Spleen (tissue), 13 donors: ENCODE results near the gene IL10. TPM values are rescaled to one million over a fixed set of nuclear protein-coding genes. Genes with fewer than 3 reads are reported as not detected.

Source experiments
- DNase-seq: peaks from one replicate; pipeline ENCODE4 v3.0.0-alpha.2; 2020
- H3K27ac ChIP-seq, 8 donors: fragments of 200-600 bp; sonication (generic) in 7 of 8; 1 replicate in 4 of 8; 2 replicates in 4 of 8; pipeline versions ENCODE4 v1.5.0 to v1.8.0; 2016 to 2021; ENCODE audit warnings: inconsistent platforms in 4 of 8, mild to moderate bottlenecking in 4 of 8, moderate library complexity in 1 of 8
- H3K27me3 ChIP-seq, 7 donors: fragments of 200-600 bp; sonication (generic) in 6 of 7; replicated peaks in 1 of 7; 1 replicate in 4 of 7; 2 replicates in 3 of 7; pipeline versions ENCODE4 v1.5.0 to v1.8.0; 2016 to 2021; ENCODE audit warnings: inconsistent platforms in 3 of 7, mild to moderate bottlenecking in 1 of 7
- H3K36me3 ChIP-seq, 6 donors: fragments of 200-600 bp; sonication (generic) in 5 of 6; 1 replicate in 4 of 6; 2 replicates in 2 of 6; pipeline versions ENCODE4 v1.5.0 to v1.8.0; 2016 to 2021; ENCODE audit warnings: inconsistent platforms in 2 of 6
- H3K4me1 ChIP-seq, 6 donors: fragments of 200-600 bp; sonication (generic) in 5 of 6; 1 replicate in 3 of 6; 2 replicates in 3 of 6; pipeline versions ENCODE4 v1.5.0 to v1.8.0; 2016 to 2021; ENCODE audit warnings: inconsistent platforms in 3 of 6
- H3K4me3 ChIP-seq, 8 donors: fragments of 200-600 bp; sonication (generic) in 7 of 8; 1 replicate in 4 of 8; 2 replicates in 4 of 8; pipeline versions ENCODE4 v1.5.0 to v1.8.0; 2016 to 2021; ENCODE audit warnings: inconsistent platforms in 4 of 8, mild to moderate bottlenecking in 4 of 8, moderate library complexity in 2 of 8
- H3K9me3 ChIP-seq, 8 donors: fragments of 200-600 bp; sonication (generic) in 7 of 8; 1 replicate in 4 of 8; 2 replicates in 4 of 8; pipeline versions ENCODE4 v1.5.0 to v1.8.0; 2016 to 2021; ENCODE audit warnings: inconsistent platforms in 4 of 8
- CTCF ChIP-seq, 11 experiments: fragments of 200-600 bp in 7 of 11; fragments of 450-650 bp in 4 of 11; sonication (generic) in 4 of 11; IDR thresholded peaks in 8 of 11; conservative IDR thresholded peaks in 3 of 11; 1 replicate in 7 of 11; 2 replicates in 4 of 11; pipeline versions ENCODE4 v1.4.0 to v1.8.0; 2016 to 2021; ENCODE audit warnings: antibody characterized with exemption in 11 of 11, inconsistent platforms in 4 of 11, mild to moderate bottlenecking in 1 of 11
- POLR2A ChIP-seq, 3 donors: fragments of 450-650 bp; IDR thresholded peaks; one replicate each; pipeline ENCODE4 v1.5.1; 2017; ENCODE audit warnings: antibody characterized with exemption in 3 of 3, mild to moderate bottlenecking in 1 of 3
- POLR2AphosphoS5 ChIP-seq, 3 donors: sonication (generic); formaldehyde crosslinking; IDR thresholded peaks; one replicate each; pipeline ENCODE4 v1.5.1; 2017; ENCODE audit warnings: antibody characterized with exemption in 3 of 3
- WGBS, 5 donors: extraction: QIAGEN DNeasy Blood & Tissue Kit in 3 of 5; methylation state at CpG; one replicate each; pipeline versions ENCODE4 v1.1.5 to v1.1.7; 2013 to 2018; 5-methylcytosine and 5-hydroxymethylcytosine counted together
- intact Hi-C: fragments of 100-400 bp; cut with DNase I; formaldehyde crosslinking; loops from one replicate; pipeline ENCODE4 v1.15.0; 2023; ENCODE audit warnings: low total_unique reads
- long read RNA-seq, 2 donors: transcript quantifications; one replicate each; lab custom pipeline, GENCODE V29; 2026
- polyA plus RNA-seq, 3 donors: library from polyadenylated mRNA; stranded (reverse); fragments of 200-250 nt; gene quantifications; one replicate each; pipeline ENCODE4 v1.2.1, GENCODE V29; 2013
- total RNA-seq, 7 donors: library from RNA; depleted of rRNA in 3 of 7; stranded (reverse); fragments of >200 nt in 3 of 7; fragmentation: NEBNext Ultra II Directional in 4 of 7; extraction: Animal tissue kit (Norgen Biotek cat#: 25700) in 4 of 7; gene quantifications; one replicate each; pipeline versions ENCODE4 v1.1.0 to v1.2.1, GENCODE V29; 2016 to 2021
- donor health status: healthy with polysubstance abuse.
- donor health status: DM: no; HTN: no; CAD: no; lungs with moderate emphysema.
- donor health status: DM: no; HTN: no; CAD: no.
- donor health status: Bipolar disorder and iron deficiency.
- donor health status: healthy.
- donor health status: DM: no; HTN: no; CAD: no.
- donor health status: DM: yes; HTN: yes; CAD: no.

Gene IL10
- 10 to 100 TPM in 1 of 7 donors, 1 to 10 TPM in 6; 3.0 to 23.2 (median 6.2) TPM for total RNA-seq
- 1 to 10 TPM; 3.8 to 5.7 (median 4.4) TPM for polyA plus RNA-seq
- long read RNA-seq, donor 1, partial matches to known transcripts: 0 of 3 reads
- long read RNA-seq, donor 1, other reads (novel, unspliced or antisense): 0 of 3 reads
- long read RNA-seq, donor 2, partial matches to known transcripts: 0 of 5 reads
- long read RNA-seq, donor 2, other reads (novel, unspliced or antisense): 0 of 5 reads

GRCh38 chr1:206772243-206772937, at the start of gene IL10:
Gene IL10, minus strand, starts transcription at chr1:206772494. Its CDS starts 59 bp downstream, at chr1:206772435.
- Histone ChIP-seq H3K4me1 (peaks cover 38 to 84% (median 70%) of the 10 kb centered on the region in 6 donors), H3K9me3 (no peaks in the 10 kb centered on the region), H3K36me3 (no peaks in the 10 kb centered on the region), H3K27me3 (no peaks in the 10 kb centered on the region), H3K27ac (peak within 1 kb of the TSS in 6 of 8 donors; percentile 16 to 83 (median 73)), H3K4me3 (peak within 1 kb of the TSS in 4 of 8 donors; percentile 1 to 35 (median 12))
- intact Hi-C loops: no loop called here
- TF ChIP-seq POLR2AphosphoS5 (IDR thresholded peaks at IDR 0.05) (peak; percentile 25 to 61 (median 50)), CTCF (IDR thresholded peaks at IDR 0.05 in 8 of 11, conservative IDR thresholded peaks at IDR 0.05 in 3 of 11) (no peak)
- 35 to 53% (median 49%) methylated on average over 8 of the region's 8 CpGs for WGBS, 5 donors
- DNase-seq: no peak

DNA sequence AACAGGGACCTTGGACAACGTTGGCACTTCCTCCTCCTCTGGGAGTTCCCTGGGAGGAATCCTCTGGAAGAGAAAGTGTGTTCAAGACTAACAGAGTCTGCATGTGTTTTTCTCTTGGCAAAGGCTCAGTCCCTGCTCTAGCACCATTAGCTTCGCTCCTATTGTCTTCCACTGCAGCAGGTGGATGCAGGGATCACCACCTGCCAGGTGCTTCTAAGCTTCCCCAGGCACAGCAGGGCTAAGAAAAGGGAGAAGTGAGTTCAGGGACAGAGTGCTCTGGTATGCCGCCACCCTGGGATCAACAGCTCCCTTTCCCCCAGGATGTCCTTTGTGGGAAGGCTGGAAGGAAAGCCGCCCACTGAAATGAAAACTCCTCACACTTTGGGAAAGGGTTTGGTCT, 49.2 kb upstream of the IL10 start:
- H3K4me1 ChIP-seq: peaks cover 0 to 48% (median 24%) of the 10 kb centered on the region in 6 donors
- no peaks in the 10 kb centered on the region for H3K9me3 ChIP-seq
- H3K27me3 ChIP-seq: no peaks in the 10 kb centered on the region
- H3K36me3 ChIP-seq: no peaks in the 10 kb centered on the region
- no peak overlapping the region for H3K4me3 ChIP-seq
- no peak for TF ChIP-seq POLR2AphosphoS5 (IDR thresholded peaks at IDR 0.05)
- no peak for TF ChIP-seq CTCF (IDR thresholded peaks at IDR 0.05 in 8 of 11, conservative IDR thresholded peaks at IDR 0.05 in 3 of 11)
- TF ChIP-seq POLR2A (IDR thresholded peaks at IDR 0.05): no peak
- no peak overlapping the region for H3K27ac ChIP-seq
- no peak for DNase-seq
- 75 to 85% (median 78%) methylated on average over 4 of the region's 4 CpGs for WGBS, 5 donors
- intact Hi-C loops: no loop called here

- 53 to 71% (median 64%) methylated on average over 4 of the region's 4 CpGs for WGBS, 5 donors
- peak overlapping the region in 7 of 8 donors; percentile 15 to 69 (median 49) for H3K27ac ChIP-seq
- no peak for DNase-seq
Measured at GRCh38 chr1:206816390-206817287, 44.3 kb upstream of the IL10 start.

More at GRCh38 chr1:206816390-206817287, 44.3 kb upstream of the IL10 start:
- no peak for TF ChIP-seq CTCF (IDR thresholded peaks at IDR 0.05 in 8 of 11, conservative IDR thresholded peaks at IDR 0.05 in 3 of 11)
- TF ChIP-seq POLR2A (IDR thresholded peaks at IDR 0.05): no peak
- TF ChIP-seq POLR2AphosphoS5 (IDR thresholded peaks at IDR 0.05): no peak
- peaks cover 0 to 15% (median 12%) of the 10 kb centered on the region in 8 donors for H3K9me3 ChIP-seq
- no peaks in the 10 kb centered on the region for H3K36me3 ChIP-seq
- no peak overlapping the region for H3K4me3 ChIP-seq
- intact Hi-C loops: loop anchor here (5.0 kb wide), 1 partner anchor 96 kb away; no protein-coding TSS in a partner anchor
- H3K4me1 ChIP-seq: peaks cover 5 to 59% (median 31%) of the 10 kb centered on the region in 6 donors
- no peaks in the 10 kb centered on the region for H3K27me3 ChIP-seq
